HUDEP-2 (cell line): ENCODE data around the gene ANO6.
"Not testable (repeated sequence)": the region's sequence is repeated elsewhere in the genome, so short reads cannot be mapped to it uniquely, and the experiment has no call there.

Experiments used
- DNase-seq, 76 experiments: peaks; one replicate each; lab custom pipeline; 2025; ENCODE audit not compliant: unreplicated experiment in 76 of 76; lab: John Stamatoyannopoulos, UW

ANO6 gene, protein sequence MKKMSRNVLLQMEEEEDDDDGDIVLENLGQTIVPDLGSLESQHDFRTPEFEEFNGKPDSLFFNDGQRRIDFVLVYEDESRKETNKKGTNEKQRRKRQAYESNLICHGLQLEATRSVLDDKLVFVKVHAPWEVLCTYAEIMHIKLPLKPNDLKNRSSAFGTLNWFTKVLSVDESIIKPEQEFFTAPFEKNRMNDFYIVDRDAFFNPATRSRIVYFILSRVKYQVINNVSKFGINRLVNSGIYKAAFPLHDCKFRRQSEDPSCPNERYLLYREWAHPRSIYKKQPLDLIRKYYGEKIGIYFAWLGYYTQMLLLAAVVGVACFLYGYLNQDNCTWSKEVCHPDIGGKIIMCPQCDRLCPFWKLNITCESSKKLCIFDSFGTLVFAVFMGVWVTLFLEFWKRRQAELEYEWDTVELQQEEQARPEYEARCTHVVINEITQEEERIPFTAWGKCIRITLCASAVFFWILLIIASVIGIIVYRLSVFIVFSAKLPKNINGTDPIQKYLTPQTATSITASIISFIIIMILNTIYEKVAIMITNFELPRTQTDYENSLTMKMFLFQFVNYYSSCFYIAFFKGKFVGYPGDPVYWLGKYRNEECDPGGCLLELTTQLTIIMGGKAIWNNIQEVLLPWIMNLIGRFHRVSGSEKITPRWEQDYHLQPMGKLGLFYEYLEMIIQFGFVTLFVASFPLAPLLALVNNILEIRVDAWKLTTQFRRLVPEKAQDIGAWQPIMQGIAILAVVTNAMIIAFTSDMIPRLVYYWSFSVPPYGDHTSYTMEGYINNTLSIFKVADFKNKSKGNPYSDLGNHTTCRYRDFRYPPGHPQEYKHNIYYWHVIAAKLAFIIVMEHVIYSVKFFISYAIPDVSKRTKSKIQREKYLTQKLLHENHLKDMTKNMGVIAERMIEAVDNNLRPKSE

DNA sequence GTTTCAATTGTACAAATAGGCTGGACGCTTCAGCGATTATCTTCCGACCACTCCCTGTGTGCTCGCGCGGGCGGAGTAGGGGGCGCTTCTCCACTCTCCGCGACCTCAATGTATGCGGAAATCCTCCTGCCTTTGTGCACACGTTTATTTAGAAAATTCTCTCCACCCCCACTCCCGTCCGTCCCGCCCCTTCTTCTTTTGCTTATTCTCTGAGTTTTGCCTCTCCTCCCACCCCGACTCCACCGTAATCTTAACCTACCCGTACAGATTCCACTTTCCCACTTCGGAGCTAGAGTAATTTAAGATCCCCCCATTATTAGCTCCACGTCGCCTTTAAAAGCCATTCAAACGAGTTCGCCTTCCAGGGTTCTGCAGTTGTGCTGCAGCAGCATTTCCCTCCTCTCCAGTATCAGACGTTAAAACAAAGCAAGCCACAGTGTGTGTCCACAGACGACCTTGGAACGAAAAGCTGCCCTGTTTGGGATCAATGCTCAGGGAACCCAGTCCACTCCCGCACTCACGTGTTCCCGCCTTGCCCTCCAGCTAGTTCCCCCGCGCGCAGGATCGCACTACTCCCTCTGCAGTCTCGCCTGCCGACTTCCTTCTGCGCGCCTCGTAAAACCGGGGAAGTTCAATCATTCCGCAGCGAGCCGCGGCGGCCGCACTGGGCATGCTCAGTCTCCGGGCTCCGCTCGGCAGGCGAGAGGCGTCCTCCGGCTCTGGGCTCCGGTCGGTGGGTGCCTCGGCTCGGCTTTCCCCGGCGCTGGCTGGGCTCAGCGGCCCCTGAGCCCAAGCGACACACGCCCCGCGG, at the start of gene ANO6:
TSS of gene ANO6 (plus strand) at position 677 of the 811 bp plus-strand sequence. CDS start 227 bp downstream, outside the sequence.
- peak; percentile 8 to 82 (median 68) for DNase-seq

DNA sequence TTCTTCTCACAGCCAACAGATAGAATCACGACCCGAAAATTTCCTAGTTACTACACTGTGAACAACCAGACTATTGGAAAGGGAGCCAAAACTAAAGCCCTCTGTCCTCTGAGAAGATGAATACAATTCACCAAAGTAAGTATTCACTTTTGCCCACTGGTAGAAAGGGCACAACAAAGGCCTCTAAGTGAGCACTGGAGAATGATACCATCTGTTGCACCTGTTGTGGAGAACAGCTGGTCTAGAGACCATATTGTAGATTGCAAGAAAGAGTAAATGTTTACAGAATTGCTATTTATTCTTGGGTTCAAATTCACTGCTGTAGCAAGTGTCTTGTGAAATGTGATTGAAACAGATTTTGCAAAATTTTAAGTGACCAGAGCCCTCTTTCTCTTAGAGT, 46.9 kb upstream of the ANO6 start:
- DNase-seq = no peak

DNA sequence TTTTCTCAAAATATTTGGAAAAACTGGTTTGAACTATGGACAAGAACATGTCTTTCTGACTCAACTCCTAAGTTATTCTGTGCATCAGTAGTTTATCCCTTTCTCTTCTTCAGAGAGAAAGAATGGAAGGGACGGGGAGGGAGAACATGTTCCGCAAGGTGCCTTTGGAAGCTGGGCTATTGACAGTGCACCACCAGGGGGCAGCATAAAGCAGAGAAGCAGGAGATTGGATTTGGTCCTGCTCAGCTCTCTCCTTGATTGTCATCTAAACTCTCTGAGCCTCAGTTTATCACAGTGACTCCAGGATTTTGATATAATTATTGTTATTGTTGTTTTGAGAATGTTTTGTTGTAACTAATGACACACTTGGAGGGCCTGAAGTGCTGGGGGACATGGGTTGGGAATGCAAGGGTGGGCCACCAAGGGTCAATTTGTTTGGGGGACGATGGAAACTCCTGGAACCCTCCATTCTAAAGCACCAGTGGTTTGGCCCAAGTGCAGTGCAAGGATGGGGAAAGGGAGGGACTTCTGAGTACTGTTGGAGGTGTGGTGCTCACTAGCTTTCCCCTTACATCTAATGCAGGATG, 45.3 kb upstream of the ANO6 start:
- peak in 66 of 76 experiments; percentile 1 to 72 (median 34) for DNase-seq

DNA sequence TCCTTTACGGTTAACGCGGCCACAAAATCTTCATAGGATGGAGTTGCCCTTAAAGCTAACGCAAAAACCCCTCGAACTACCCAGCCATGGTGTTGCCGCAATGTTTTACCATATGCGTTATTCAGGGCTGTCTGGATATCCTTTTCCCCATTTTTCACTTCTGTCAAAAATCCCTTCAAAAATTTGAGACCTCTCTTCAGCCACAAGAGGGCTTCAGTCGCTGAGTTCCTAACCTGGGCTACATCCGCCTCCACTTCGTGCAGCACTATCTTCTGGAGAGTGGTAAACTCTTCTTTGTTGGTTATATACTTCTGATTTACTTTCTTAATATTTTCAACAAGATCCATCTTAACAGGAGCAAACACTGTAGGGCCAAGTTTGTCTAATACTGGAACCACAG, 42.6 kb upstream of the ANO6 start:
- DNase-seq = not testable (repeated sequence)

DNA sequence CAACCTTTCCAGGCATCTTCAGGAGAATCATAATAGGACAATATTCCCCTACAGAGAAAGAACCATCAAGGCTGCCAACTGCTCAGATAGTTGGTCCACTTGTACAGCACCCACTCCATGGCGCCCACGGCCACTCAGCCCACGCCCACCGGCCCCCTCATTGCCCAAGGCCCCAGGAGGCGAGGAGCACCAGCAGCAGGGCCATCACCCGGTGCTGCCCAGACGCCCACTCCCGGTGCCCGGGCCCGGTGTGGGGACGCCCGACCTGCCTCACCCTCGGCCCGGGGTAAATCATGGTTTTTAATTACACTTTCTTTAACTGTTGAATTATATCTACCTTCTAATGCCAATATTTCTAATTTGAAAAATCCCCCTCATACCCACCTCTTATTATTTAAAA, 41.3 kb upstream of the ANO6 start:
- no peak for DNase-seq

DNA sequence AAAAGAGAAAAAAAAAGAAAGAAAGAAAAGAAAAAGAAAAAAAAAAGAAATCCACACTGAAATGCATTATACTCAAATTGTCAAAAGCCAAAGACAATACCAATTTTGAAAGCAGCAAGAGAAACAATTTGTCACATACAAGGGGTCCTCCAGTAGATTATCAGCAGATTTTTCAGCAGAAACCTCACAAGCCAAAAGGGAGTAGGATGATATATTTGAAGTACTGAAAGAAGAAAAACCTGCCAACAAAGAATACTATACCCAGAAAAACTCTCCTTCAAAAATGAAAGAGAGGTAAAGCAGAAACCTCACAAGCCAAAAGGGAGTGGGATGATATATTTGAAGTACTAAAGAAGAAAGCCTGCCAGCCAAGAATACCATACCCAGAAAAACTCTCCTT, 37.1 kb upstream of the ANO6 start:
- no peak for DNase-seq

DNA sequence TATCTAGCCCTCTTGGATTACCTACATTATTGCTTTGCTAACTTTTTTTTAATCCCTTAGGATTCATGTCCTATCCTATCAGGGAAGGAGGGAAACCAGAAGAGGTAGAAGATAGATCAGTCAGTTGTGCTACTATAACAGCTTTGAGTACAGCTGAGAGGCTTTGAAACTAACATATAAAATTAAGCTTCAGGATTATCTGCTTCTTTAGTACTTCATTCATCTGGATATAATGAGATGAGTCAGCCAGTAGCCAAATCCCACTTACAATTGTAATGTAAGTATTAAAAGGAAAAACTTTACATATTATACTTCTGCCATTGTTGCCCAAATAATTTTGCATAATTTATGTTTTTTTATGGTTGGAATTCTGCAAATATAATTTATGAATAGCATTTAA, 33.4 kb upstream of the ANO6 start:
- no peak for DNase-seq

DNA sequence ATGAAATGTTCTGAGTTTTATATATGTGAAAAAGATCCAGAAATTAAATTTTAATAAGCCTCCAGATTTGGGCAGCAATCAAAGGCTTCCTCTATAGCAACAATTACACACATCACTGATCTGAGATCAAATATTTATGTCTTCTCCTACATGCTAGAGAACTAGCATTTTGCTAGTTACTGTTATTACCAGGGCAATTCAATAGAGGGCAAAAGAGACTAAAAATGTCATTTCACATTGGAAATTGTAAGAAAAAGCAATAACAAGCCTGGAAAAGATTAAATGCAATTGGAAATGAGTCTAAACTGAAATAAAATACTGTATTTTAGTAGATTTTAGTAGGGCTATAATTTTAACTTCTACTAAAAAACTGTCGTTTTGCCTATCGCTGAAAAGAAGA, 32.6 kb upstream of the ANO6 start:
- no peak for DNase-seq

DNA sequence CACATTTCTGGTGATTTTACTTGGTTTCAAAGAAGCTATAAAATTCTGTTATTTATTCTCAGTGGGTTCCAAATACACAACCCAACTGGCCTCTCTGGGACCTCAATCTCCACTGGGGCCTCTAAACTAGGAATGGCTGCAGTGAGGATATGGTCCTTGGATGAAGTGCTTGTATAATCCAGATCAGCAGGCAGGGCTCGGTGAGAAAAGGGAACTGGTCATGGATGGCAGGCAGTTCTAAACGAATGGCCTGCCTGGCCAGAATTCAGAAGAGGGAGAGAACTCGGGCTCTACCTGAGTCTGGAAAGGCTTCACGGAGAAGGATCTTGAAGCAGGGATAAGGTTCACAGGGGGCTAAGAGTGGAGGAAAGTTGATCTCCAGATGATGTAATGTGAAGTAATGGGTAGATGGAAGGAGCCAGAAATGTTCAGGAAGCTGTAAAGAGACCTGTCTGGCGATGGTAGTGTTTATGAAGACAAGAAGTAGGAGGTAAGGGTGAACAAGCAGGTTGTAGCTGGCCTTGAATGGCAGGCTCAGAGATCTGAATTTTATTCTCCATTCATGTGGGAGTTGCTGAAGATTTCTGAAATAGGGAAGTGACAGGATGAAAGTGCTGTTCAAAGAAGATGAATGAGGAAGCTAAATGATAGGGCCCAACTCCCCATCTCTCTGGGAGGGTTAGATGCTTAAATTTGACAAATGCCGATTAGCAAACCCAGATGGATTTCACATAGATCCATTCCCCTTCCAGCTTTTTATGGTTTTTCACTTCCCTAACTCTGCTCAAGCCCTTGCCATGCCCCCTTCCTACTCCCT, 31.5 kb upstream of the ANO6 start:
- no peak for DNase-seq

DNA sequence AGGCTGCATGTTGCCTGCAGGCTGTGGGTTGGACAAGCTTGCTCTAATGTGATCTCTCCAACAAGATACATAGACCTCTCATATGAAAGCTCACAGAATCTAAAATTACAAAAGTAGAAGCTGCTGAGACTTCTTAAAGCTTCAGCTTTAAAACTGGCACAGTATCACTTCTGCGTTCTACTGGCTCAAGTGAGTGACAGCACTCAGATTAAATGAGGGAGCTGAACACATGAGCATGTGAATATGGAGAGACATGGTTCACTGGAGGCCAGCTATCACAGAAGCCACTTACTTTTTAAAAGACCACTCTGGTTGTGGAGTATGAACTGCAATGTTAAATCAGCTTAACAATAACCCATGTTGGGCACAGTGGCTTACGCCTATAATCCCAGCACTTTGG, 29.1 kb upstream of the ANO6 start:
- DNase-seq = no peak

DNA sequence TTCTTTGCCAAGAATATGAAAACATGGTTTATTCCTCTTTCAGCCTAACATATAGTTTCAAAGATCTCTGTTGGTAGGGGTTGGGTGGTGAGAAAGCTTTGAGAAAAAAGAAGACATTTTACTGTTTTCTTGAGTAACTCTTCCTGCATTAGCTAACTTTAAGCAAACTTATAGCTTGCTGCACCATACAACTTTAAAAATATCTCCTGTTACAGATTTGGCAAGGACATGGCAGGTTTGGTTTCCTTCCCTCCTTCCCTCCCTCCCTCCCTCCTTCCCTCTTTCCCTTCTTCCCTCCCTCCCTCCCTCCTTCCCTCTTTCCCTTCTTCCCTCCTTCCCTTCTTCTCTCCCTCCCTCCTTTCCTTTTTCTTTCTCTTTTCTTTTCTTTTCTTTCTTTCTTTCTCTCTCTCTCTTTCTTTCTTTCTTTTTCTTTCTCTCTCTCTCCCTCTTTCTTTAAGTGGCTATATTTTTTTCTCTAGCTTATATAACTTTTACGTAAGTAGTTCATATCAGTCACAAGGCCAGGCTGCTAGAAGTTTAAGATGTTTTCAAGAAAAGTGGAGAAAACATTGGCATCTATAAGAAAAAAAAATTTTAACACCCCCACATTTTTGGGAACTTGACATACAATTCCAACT, 26.0 kb upstream of the ANO6 start:
- DNase-seq = no peak

DNA sequence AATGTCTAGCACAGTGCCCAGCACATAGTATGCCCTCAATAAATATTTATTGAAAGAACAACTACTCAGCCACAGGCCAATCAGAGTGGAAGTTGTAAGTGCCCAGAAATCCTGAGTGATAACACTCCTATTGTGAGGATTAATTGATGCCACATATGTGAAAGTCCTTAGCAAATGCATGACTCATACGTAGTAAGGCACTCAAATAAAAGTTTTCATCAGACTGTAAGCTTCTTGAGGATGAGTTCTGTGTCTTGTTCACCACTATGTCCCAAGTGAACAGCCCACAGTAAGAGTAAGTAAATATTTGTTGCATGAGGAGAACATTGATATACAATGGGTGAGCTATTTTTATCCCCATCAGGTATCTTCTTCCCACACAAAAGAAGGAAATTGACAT, 24.7 kb upstream of the ANO6 start:
- no peak for DNase-seq

DNA sequence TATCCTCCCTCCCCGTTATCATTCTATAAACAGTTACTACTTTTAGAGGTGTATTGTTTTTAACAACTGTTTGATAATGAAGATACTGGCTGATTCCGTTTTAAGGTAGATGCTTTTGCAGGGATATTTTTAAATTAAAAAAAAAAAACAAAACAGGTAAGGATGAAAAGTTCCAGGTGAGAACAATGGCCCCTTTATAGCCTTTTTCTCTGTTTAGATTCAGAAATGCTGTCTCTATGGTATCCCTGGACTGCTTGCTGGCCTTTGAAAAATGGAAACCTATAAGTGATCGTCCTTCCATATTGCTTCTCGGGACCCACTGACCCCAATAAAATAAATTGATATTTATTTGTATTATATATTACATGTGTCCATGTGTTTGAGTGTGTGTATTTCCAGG, 23.2 kb upstream of the ANO6 start:
- DNase-seq = no peak

DNA sequence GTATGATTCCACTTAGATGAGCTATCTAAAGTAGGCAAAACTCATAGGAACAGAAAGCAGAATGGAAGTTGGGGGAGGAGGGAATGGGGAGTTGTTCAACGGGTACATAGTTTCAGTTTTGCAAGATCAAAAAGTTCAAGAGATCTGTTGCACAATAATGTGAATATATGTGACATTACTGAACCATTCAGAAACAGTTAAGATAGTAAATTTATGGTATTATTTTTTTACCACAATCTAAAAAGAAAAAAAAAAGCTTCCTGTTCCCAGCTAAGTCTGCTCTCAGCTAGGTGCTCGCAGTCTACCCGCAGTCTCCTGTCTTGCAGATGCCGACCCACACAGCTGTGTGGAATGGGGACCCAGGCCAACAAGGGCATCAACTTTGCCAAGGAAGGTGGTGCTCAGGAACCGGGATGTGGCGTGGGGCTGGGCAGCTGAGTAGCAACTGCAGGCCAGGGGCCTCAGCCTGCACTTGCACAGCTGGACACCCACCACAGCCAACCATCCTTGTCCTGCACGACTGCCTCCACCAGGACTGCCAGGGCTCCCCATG, 15.3 kb upstream of the ANO6 start:
- DNase-seq = no peak

DNA sequence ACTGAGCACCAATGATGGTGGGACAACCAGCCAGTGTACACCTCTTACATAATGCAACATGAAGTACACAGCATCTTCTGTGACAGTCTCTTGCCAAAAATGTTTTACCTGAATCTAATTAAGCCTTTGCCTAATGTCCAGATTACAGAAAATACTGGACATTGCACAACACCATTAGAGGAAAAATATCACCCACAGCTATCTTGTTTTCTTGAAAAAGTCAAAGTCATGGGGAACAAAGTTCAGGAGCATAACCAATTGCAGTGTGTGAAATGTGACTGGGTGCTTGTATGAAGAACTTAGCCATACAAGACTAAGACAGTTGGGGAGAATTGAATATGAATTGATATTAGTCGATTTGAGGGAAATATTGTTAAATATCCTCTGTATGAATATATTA, 12.1 kb upstream of the ANO6 start:
- DNase-seq = no peak

DNA sequence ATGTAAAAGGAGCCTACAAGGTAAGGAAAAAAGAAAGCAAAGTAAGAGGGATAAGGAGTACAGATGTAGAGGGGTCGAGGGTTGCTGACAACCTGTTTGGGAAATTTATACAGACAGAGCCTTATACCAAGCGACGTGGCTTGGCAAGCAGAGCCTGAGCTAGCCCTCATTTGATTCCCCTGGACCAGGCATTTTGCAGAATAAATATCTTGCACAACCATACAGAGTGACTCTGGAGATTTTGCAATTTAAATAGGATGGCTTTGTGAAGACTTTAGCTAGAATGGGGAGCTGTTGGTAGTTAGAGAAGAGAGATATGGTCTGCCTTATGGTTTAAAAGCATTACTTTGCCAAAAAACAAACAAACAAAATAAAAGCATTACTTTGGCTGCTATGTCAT, 11.1 kb upstream of the ANO6 start:
- no peak for DNase-seq

DNA sequence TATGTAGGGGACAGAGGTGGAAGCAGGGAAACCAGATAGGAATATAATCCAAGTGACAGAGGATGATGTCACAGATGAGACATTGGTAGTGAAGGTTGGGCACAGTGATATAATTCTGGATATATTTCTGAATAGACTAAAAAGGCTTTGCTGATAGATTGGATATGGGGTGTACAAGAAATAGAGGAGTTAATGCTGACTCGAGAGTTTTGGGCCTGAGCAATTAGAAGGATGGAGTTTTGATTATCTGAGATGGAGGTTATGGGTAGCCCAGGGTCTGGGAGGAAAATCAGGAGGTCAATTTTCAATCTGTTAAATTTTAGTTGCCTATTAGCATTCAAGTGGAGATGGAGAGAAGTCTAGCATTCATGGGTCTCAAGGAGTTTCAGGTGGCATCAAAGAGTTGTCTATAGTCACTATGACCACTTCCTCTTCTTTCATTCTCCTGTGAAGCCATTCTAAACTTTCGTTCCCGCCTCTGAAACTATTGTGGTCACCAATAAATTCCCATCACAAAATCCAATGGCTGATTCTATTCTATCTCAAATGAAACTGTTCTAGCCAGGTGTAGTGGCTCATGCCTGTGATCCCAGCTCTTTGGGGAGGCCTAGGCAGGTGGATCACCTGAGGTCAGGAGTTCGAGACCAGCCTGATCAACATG, 10.6 kb upstream of the ANO6 start:
- no peak for DNase-seq
